Loucy (cell line): ENCODE data around the gene GTF2IRD1.
"Not testable (repeated sequence)": the region's sequence is repeated elsewhere in the genome, so short reads cannot be mapped to it uniquely, and the experiment has no call there.

Experiments used
- H2AFZ ChIP-seq: fragments of 200-600 bp; sonication (generic); 2 replicates; pipeline ENCODE4 v1.6.0; 2016; ENCODE audit warnings: antibody characterized with exemption, mild to moderate bottlenecking, low read length, moderate library complexity
- H3F3A ChIP-seq: fragments of 200-600 bp; 2 replicates; pipeline ENCODE4 v1.6.0; 2016; ENCODE audit warnings: antibody characterized with exemption, low read depth, mild to moderate bottlenecking
- H3K27me3 ChIP-seq: fragments of 200-600 bp; sonication (generic); 2 replicates; pipeline ENCODE4 v1.6.1; 2014; ENCODE audit warnings: low read length, mild to moderate bottlenecking; ENCODE audit not compliant: insufficient read depth, poor library complexity, severe bottlenecking
- H3K36me3 ChIP-seq: fragments of 200-600 bp; sonication (generic); 2 replicates; pipeline ENCODE4 v1.6.1; 2016; ENCODE audit warnings: low read length; ENCODE audit not compliant: insufficient read depth
- H3K4me1 ChIP-seq: fragments of 200-600 bp; sonication (generic); 2 replicates; pipeline ENCODE4 v1.5.1; 2014; ENCODE audit warnings: low read length, mild to moderate bottlenecking; ENCODE audit not compliant: insufficient read depth, poor library complexity, severe bottlenecking
- H3K4me2 ChIP-seq: fragments of 200-600 bp; sonication (generic); 2 replicates; pipeline ENCODE4 v1.6.0; 2014; ENCODE audit warnings: antibody characterized with exemption, low read length, low read depth, mild to moderate bottlenecking; ENCODE audit not compliant: poor library complexity, severe bottlenecking
- H3K4me3 ChIP-seq: fragments of 200-600 bp; sonication (generic); 2 replicates; pipeline ENCODE4 v1.5.1; 2014; ENCODE audit warnings: low read length, mild to moderate bottlenecking, mixed read lengths; ENCODE audit not compliant: poor library complexity, severe bottlenecking
- H3K79me2 ChIP-seq: fragments of 200-600 bp; sonication (generic); 2 replicates; pipeline ENCODE4 v1.6.1; 2014; ENCODE audit warnings: low read length; ENCODE audit not compliant: insufficient read depth
- H3K9ac ChIP-seq: fragments of 200-600 bp; sonication (generic); 2 replicates; pipeline ENCODE4 v1.6.0; 2014; ENCODE audit warnings: mild to moderate bottlenecking, low read depth, low read length, moderate library complexity; ENCODE audit not compliant: poor library complexity, severe bottlenecking
- H3K9me2 ChIP-seq: fragments of 200-600 bp; sonication (generic); replicated peaks from 2 replicates; pipeline ENCODE4 v1.6.1; 2016; ENCODE audit warnings: low read depth, low read length, mixed read lengths
- H3K9me3 ChIP-seq: fragments of 200-600 bp; sonication (generic); 2 replicates; pipeline ENCODE4 v1.6.1; 2014; ENCODE audit warnings: mild to moderate bottlenecking, antibody characterized with exemption, low read length, low read depth; ENCODE audit not compliant: insufficient read depth
- H4K20me1 ChIP-seq: fragments of 200-600 bp; sonication (generic); 2 replicates; pipeline ENCODE4 v1.6.0; 2014; ENCODE audit warnings: antibody characterized with exemption, low read length, mild to moderate bottlenecking; ENCODE audit not compliant: insufficient read depth, poor library complexity, severe bottlenecking
- CTCF ChIP-seq: fragments of 200-600 bp; sonication (generic); conservative IDR thresholded peaks from 2 replicates; pipeline ENCODE4 v1.5.1; 2014; ENCODE audit warnings: mild to moderate bottlenecking, antibody characterized with exemption, low read length
- EZH2phosphoT487 ChIP-seq: fragments of 200-600 bp; IDR thresholded peaks from 2 replicates; pipeline ENCODE4 v1.6.1; 2018; ENCODE audit warnings: antibody characterized with exemption, mild to moderate bottlenecking, moderate library complexity, borderline replicate concordance

GTF2IRD1 gene

GRCh38 chr7:74527842-74528241 lies 74.1 kb downstream of the GTF2IRD1 start:
- H3K36me3 ChIP-seq, result no peaks in the 10 kb centered on the region

GRCh38 chr7:74528773-74529172 lies 75.1 kb downstream of the GTF2IRD1 start:
- H3K4me2 ChIP-seq, H3K79me2 ChIP-seq, H3K36me3 ChIP-seq, H3K9me3 ChIP-seq, H2AFZ ChIP-seq, H4K20me1 ChIP-seq, H3K9ac ChIP-seq, H3K4me3 ChIP-seq, H3K9me2 ChIP-seq, H3K4me1 ChIP-seq, H3F3A ChIP-seq, H3K27me3 ChIP-seq: not testable (repeated sequence)

More at GRCh38 chr7:74527842-74528241, 74.1 kb downstream of the GTF2IRD1 start:
- no peaks in the 10 kb centered on the region for H3K9me3 ChIP-seq
- no peaks in the 10 kb centered on the region for H3K79me2 ChIP-seq
- H3K27me3 ChIP-seq, result no peaks in the 10 kb centered on the region
- H3K4me2 ChIP-seq, result no peak overlapping the region
- H3K9me2 ChIP-seq, result no peaks in the 10 kb centered on the region
- H3F3A ChIP-seq, result no peaks in the 10 kb centered on the region
- H4K20me1 ChIP-seq, result no peaks in the 10 kb centered on the region
- no peak overlapping the region for H3K4me3 ChIP-seq
- no peak for TF ChIP-seq CTCF
- TF ChIP-seq EZH2phosphoT487, result no peak
- no peaks in the 10 kb centered on the region for H3K4me1 ChIP-seq
- no peak overlapping the region for H2AFZ ChIP-seq
- H3K9ac ChIP-seq, result no peak overlapping the region

- Histone ChIP-seq H3K4me2 (no peak overlapping the region), H2AFZ (no peak overlapping the region), H3K36me3 (no peaks in the 10 kb centered on the region), H3K4me3 (no peak overlapping the region), H3K4me1 (no peaks in the 10 kb centered on the region), H3K9me2 (no peaks in the 10 kb centered on the region), H3K79me2 (no peaks in the 10 kb centered on the region), H3F3A (no peaks in the 10 kb centered on the region), H3K27me3 (no peaks in the 10 kb centered on the region), H4K20me1 (no peaks in the 10 kb centered on the region), H3K9me3 (no peaks in the 10 kb centered on the region), H3K9ac (no peak overlapping the region)
- no peak for TF ChIP-seq EZH2phosphoT487
- TF ChIP-seq CTCF, result no peak
Measured at GRCh38 chr7:74535951-74536356, 82.2 kb downstream of the GTF2IRD1 start.

DNA sequence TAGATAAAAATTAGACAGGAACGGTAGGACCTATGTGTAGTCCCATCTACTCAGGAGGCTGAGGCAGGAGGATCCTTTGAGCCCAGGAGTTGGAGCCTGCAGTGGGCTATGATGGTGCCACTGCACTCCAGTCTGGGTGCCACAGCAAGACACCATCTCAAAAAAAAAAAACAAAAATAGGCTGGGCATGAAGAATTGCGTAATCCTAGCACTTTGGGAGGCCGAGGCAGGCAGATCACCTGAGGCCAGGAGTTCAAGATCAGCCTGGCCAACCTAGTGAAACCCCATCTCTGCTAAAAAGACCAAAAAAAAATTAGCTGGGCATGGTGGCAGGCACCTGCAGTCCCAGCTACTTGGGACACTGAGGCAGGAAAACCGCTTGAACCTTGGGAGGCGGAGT lies 88.2 kb downstream of the GTF2IRD1 start:
- not testable (repeated sequence) for H2AFZ ChIP-seq, H4K20me1 ChIP-seq, H3K79me2 ChIP-seq, H3K4me2 ChIP-seq, H3K9me2 ChIP-seq, H3K9me3 ChIP-seq, H3K36me3 ChIP-seq, H3K9ac ChIP-seq, H3F3A ChIP-seq, H3K4me3 ChIP-seq, H3K27me3 ChIP-seq, H3K4me1 ChIP-seq
